Mammary epithelial cell (primary cell): ENCODE data around the gene UBE4A.

Experiments used
- EZH2 ChIP-seq: IDR thresholded peaks from 2 replicates; pipeline ENCODE4 v1.6.1; 2012; ENCODE audit warnings: low read length, inconsistent platforms, borderline replicate concordance
- TF ChIP-seq, protein P1 (sequence below), 2 donors: IDR thresholded peaks in 1 of 2; conservative IDR thresholded peaks in 1 of 2; 2 replicates each; pipeline ENCODE4 v1.5.1; 2011 to 2012; ENCODE audit warnings: inconsistent platforms in 2 of 2, low read length in 2 of 2, mild to moderate bottlenecking in 2 of 2, control low read depth in 1 of 2, low read depth in 1 of 2; ENCODE audit not compliant: insufficient read depth in 1 of 2; ENCODE audit errors: extremely low read depth in 1 of 2

DNA sequence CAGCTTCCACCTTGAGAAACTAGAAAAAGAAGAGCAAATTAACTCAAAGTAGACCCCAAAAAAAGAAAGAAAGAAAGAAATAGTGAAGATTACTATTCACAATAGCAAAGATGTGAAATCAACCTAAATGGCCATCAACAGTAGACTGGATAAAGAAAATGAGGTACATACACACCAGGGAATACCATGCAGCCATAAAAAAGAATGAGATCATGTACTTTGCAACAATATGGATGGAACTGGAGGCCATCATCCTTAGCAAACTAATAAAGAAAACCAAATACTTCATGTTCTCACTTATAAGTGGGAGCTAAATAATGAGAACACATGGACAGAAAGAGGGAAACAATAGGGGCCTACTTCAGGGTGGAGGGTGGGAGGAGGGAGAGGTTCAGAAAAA lies 30.7 kb upstream of the UBE4A start:
- TF ChIP-seq, protein P1, sequence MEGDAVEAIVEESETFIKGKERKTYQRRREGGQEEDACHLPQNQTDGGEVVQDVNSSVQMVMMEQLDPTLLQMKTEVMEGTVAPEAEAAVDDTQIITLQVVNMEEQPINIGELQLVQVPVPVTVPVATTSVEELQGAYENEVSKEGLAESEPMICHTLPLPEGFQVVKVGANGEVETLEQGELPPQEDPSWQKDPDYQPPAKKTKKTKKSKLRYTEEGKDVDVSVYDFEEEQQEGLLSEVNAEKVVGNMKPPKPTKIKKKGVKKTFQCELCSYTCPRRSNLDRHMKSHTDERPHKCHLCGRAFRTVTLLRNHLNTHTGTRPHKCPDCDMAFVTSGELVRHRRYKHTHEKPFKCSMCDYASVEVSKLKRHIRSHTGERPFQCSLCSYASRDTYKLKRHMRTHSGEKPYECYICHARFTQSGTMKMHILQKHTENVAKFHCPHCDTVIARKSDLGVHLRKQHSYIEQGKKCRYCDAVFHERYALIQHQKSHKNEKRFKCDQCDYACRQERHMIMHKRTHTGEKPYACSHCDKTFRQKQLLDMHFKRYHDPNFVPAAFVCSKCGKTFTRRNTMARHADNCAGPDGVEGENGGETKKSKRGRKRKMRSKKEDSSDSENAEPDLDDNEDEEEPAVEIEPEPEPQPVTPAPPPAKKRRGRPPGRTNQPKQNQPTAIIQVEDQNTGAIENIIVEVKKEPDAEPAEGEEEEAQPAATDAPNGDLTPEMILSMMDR (conservative IDR thresholded peaks at IDR 0.05 in 1 of 2, IDR thresholded peaks at IDR 0.05 in 1 of 2; ENCODE audit: extremely low read depth in 1 of 2, insufficient read depth in 1 of 2, low read depth in 1 of 2, low read length in 2 of 2), result no peak
- no peak for TF ChIP-seq EZH2
